Measurements from ENCODE around the gene TCTA.

DNA sequence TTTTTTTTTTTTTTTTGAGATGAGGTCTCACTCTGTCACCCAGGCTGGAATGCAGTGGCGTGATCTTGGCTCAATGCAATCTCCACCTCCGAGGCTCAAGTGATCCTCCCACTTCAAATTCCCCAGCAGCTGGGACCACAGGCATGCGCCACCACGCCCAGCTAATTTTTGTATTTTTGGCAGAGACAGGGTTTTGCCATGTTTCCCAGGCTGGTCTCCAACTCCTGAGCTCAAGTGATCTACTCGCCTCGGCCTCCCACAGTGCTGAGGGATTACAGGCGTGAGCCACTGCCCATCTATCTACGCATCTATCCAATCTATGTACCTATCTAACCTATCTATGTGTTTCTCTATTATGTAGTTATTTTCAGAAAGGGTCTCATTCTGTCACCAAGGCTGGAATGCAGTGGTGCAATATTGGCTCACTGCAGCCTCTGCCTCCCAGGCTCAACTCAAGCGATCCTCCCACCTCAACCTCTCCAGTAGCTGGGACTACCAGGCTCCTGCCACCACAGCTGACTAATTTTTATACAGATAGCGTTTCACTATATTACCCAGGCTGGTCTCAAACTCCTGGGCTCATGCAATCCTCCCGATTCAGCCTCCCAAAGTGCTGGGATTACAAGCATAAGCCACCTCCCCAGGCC, 33.9 kb upstream of the TCTA start:
- TF ChIP-seq, protein P1, sequence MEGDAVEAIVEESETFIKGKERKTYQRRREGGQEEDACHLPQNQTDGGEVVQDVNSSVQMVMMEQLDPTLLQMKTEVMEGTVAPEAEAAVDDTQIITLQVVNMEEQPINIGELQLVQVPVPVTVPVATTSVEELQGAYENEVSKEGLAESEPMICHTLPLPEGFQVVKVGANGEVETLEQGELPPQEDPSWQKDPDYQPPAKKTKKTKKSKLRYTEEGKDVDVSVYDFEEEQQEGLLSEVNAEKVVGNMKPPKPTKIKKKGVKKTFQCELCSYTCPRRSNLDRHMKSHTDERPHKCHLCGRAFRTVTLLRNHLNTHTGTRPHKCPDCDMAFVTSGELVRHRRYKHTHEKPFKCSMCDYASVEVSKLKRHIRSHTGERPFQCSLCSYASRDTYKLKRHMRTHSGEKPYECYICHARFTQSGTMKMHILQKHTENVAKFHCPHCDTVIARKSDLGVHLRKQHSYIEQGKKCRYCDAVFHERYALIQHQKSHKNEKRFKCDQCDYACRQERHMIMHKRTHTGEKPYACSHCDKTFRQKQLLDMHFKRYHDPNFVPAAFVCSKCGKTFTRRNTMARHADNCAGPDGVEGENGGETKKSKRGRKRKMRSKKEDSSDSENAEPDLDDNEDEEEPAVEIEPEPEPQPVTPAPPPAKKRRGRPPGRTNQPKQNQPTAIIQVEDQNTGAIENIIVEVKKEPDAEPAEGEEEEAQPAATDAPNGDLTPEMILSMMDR (IDR thresholded peaks at IDR 0.05), result no peak
- no peak for TF ChIP-seq POLR2A (IDR thresholded peaks at IDR 0.05)

All from heart left ventricle (tissue), 13 donors.